Esophagus (tissue), 2 donors: ENCODE data around the gene STYX. TPM values are rescaled to one million over a fixed set of nuclear protein-coding genes. Genes with fewer than 3 reads are reported as not detected.
A peak's percentile ranks its signal among the peaks of the same experiment; 100 is the strongest.

Source experiments
- H3K27ac ChIP-seq, 2 donors: one replicate each; pipeline ENCODE4 v1.5.1; 2013; ENCODE audit warnings: low read depth in 2 of 2, mild to moderate bottlenecking in 2 of 2, inconsistent platforms in 1 of 2, low read length in 1 of 2, moderate library complexity in 1 of 2
- H3K27me3 ChIP-seq, 2 donors: one replicate each; pipeline ENCODE4 v1.6.1; 2013; ENCODE audit warnings: low read length in 2 of 2, control low read depth in 1 of 2, mild to moderate bottlenecking in 1 of 2; ENCODE audit not compliant: insufficient read depth in 2 of 2, control insufficient read depth in 1 of 2
- H3K36me3 ChIP-seq, 2 donors: one replicate each; pipeline ENCODE4 v1.6.1; 2013; ENCODE audit warnings: low read length in 1 of 2; ENCODE audit not compliant: control insufficient read depth in 2 of 2, insufficient read depth in 2 of 2
- H3K4me1 ChIP-seq, 2 donors: one replicate each; pipeline ENCODE4 v1.6.1; 2013; ENCODE audit warnings: low read length in 1 of 2; ENCODE audit not compliant: control insufficient read depth in 2 of 2, insufficient read depth in 2 of 2
- H3K4me3 ChIP-seq, 2 donors: one replicate each; pipeline ENCODE4 v1.5.1; 2013; ENCODE audit warnings: low read length in 2 of 2, mild to moderate bottlenecking in 2 of 2, low read depth in 1 of 2, moderate library complexity in 1 of 2
- H3K9me3 ChIP-seq, 2 donors: one replicate each; pipeline ENCODE4 v1.6.1; 2013; ENCODE audit warnings: mild to moderate bottlenecking in 2 of 2, low read depth in 1 of 2, low read length in 1 of 2, moderate library complexity in 1 of 2; ENCODE audit not compliant: control insufficient read depth in 2 of 2, insufficient read depth in 1 of 2
- WGBS, 2 donors: extraction: QIAGEN DNeasy Blood & Tissue Kit; methylation state at CpG; one replicate each; pipeline ENCODE4 v1.1.7; 2013; 5-methylcytosine and 5-hydroxymethylcytosine counted together
- polyA plus RNA-seq, 2 donors: library from polyadenylated mRNA; stranded (reverse); fragments of 200-250 nt; gene quantifications; one replicate each; pipeline ENCODE4 v1.2.3, GENCODE V29; 2013
- donor health status: healthy with polysubstance abuse.
- donor health status: Bipolar disorder and iron deficiency.

The STYX gene, protein sequence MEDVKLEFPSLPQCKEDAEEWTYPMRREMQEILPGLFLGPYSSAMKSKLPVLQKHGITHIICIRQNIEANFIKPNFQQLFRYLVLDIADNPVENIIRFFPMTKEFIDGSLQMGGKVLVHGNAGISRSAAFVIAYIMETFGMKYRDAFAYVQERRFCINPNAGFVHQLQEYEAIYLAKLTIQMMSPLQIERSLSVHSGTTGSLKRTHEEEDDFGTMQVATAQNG
- polyA plus RNA-seq, result 1 to 10 TPM; 3.2 to 6.0 TPM

DNA sequence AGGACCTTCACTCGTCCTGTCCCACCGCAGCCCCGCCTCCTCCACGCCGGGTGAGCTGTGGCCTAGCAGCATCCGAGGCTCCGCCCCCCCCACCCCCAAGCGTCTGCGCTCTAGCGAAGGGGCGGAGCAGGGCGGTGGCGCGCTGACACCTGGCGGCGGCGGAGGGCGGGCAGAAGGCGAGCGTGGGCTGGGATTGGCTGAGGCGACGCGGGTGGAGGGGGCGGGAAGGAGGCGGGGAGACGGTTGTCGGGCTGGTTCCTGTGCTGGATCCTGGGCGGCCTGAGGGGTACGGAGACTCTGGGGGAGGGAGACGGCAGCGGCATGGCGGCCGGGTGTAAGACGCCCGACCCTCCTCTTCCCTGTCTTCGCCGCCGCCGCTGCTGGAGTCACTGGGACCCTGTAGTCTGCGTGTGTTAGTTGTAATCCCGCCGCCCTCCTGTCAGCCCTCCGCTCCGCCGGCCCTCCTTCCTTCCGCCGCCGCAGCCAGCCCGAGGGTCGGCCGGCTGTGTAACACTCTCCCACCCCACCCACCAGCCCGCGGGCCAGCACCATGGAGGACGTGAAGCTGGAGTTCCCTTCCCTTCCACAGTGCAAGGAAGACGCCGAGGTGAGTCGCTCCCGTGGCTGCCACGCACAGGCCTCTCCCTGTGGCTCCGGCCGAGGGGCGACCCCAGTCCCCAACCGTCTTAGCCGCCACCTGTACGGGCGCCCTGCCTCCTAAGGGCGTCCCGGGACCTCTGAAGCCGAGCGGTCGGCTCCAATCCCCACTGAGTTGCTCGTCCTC lies at the start of gene STYX:
TSS of gene STYX (plus strand) at position 242 of the 784 bp plus-strand sequence. CDS start at position 551, 309 bp downstream.
- WGBS, 2 donors, result 0 to 1% methylated on average over 57 to 72 of the region's 72 CpGs
- Histone ChIP-seq H3K27ac (peak within 1 kb of the TSS; percentile 78 to 86), H3K36me3 (peaks cover 0 to 3% of the 10 kb centered on the region in 2 donors), H3K27me3 (no peaks in the 10 kb centered on the region), H3K9me3 (no peaks in the 10 kb centered on the region), H3K4me3 (peak within 1 kb of the TSS; percentile 83 to 95), H3K4me1 (peaks cover 0 to 2% of the 10 kb centered on the region in 2 donors)

DNA sequence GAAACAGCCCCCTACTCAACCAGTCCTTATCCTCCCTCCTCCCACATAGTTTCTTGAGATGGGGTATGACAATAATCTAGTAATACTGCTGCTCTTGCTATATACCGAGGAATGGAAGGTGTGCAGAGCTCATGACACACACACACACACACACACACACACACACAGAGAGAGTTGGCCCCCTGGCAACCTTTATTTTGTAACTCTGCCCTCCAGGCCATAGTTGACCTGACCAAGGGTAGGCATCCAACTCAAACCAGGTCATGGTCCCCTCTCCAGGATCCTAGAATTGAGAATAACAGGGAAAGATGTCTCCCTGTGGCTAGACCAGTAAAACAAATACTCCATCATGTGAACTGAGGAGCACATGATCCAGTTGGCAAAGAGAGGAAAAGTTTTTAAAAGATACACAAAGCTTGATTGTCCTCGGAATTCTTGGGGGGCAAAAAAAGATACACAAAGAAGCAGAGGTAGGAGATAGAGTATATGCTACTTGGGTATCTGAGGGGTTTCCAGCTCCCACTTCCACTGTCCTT lies 45.9 kb upstream of the STYX start:
- no peak overlapping the region for H3K4me3 ChIP-seq
- whole genome bisulfite sequencing, 2 donors, result 72 to 76% methylated on average over 2 of the region's 2 CpGs
- peaks cover 0 to 4% of the 10 kb centered on the region in 2 donors for H3K4me1 ChIP-seq
- no peaks in the 10 kb centered on the region for H3K27me3 ChIP-seq
- H3K9me3 ChIP-seq, result no peaks in the 10 kb centered on the region
- peak overlapping the region in 1 of 2 donors; percentile 3 for H3K27ac ChIP-seq
- H3K36me3 ChIP-seq, result peaks cover 0 to 2% of the 10 kb centered on the region in 2 donors

DNA sequence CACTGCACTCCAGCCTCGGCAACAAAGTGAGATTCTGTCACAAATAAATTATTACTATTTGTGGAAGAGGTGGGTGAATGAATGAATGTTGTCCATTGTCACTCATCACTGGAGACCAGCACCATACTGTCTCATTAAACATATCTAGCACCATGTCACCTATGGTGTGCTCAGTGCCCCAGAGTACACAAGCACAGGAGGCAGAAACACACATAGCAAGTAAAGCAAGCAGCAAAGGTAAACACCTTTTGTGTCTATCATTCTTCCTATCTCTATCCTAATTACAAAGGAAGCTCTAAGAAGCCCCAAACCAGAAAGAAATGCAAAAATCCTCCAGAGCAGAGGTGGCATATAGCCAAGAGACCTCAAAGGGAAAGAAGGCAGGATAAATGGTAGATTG lies 43.8 kb upstream of the STYX start:
- Histone ChIP-seq H3K4me3 (peak overlapping the region in 1 of 2 donors; percentile 2), H3K27me3 (no peaks in the 10 kb centered on the region), H3K9me3 (no peaks in the 10 kb centered on the region), H3K27ac (no peak overlapping the region), H3K4me1 (peaks cover 0 to 4% of the 10 kb centered on the region in 2 donors), H3K36me3 (peaks cover 0 to 2% of the 10 kb centered on the region in 2 donors)
- 95 to 100% methylated on average over 1 of the region's 1 CpG for WGBS, 2 donors

DNA sequence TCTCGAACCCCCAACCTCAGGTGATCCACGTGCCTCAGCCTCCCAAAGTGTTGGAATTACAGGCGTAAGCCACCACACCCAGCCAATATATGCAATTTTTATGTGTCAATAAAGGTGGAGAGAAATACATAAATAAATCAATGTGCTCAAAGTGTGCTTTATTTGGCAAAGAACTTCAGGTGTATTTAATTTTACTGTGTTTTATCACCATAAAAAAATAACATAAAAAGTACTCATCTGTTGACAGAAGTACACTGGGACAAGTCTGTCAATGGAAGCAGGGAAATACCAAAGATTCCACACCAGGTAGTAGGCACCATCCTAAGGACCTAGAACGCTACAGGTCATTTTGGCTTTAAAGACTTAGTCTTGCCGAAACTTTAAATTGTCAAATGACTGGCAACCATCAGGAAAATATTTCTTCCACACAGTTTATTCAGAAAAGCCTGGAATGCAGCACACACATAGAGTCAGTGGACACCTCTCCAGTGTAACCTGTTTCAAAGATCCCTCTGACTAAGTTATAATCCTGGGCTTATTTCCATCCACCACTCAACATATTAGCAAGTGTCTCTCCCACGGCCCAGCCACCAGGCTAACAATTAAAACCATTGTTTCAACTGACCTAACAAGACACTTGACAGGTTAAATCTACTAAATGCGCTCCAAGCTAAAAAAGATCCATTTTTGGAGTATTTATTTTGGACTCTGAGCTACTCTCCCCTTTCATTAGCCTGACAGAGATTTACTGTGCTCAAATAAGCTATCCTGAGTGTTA lies 38.8 kb upstream of the STYX start:
- H3K9me3 ChIP-seq, result no peaks in the 10 kb centered on the region
- peak overlapping the region; percentile 2 to 42 for H3K27ac ChIP-seq
- no peaks in the 10 kb centered on the region for H3K36me3 ChIP-seq
- 76 to 77% methylated on average over 7 of the region's 7 CpGs for WGBS, 2 donors
- peaks cover 0 to 4% of the 10 kb centered on the region in 2 donors for H3K4me1 ChIP-seq
- no peaks in the 10 kb centered on the region for H3K27me3 ChIP-seq
- peak overlapping the region in 1 of 2 donors; percentile 49 for H3K4me3 ChIP-seq

DNA sequence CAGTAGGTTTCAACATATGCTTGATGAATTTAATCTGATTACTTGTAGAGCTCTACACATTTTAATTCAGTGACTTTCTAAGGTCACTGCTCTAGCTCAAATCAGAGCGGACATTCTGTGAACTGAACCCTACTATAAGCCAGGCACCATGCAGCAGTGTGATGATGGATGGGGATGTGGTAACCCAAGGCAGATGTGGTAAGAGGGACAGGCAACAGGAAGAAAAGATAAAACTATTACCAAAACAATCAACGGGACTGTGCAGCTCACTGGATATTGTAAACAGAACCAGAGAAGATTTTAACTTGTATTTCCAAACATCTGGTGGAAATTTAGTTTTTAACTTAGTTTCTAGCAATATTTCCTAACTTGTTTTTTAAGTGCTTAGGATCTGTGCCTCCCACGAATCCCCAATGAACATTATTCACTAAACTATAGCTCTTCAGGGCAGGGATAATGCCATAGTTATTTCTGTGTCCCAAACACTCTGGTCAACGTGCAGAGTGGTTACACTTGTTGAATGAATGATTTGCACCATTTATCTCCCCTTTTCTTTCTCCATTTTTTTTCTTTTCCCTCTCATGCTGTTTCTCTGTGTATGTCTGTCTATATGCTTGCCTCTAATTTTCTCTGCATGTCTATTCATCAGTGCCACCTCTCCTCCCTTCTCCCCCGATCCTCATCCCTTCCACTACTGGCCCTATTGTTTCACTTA lies 37.6 kb upstream of the STYX start:
- peak overlapping the region; percentile 15 to 65 for H3K27ac ChIP-seq
- no peaks in the 10 kb centered on the region for H3K9me3 ChIP-seq
- no peaks in the 10 kb centered on the region for H3K4me1 ChIP-seq
- peak overlapping the region in 1 of 2 donors; percentile 49 for H3K4me3 ChIP-seq
- WGBS, 2 donors, result 58 to 62% methylated on average over 5 of the region's 5 CpGs
- H3K27me3 ChIP-seq, result no peaks in the 10 kb centered on the region
- no peaks in the 10 kb centered on the region for H3K36me3 ChIP-seq

DNA sequence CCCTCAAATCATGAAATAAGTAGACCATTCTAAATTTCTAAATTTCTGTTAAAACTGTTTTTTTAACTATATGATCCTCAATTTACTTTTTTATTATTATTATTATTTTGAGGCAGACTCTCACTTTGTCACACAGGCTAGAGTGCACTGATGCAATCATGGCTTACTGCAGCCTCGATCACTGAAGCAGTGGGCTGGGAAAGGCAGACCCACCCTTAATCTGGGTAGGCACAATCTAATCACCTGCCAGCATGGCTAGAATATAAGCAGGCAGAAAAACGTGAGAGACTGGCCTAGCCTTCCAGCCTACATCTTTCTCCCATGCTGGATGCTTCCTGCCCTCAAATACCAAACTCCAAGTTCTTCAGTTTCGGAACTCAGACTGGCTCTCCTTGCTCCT lies 36.9 kb upstream of the STYX start:
- H3K4me1 ChIP-seq, result no peaks in the 10 kb centered on the region
- H3K9me3 ChIP-seq, result no peaks in the 10 kb centered on the region
- H3K4me3 ChIP-seq, result peak overlapping the region; percentile 4 to 49
- no peak overlapping the region for H3K27ac ChIP-seq
- H3K27me3 ChIP-seq, result no peaks in the 10 kb centered on the region
- WGBS, 2 donors, result 70 to 73% methylated on average over 3 of the region's 3 CpGs
- H3K36me3 ChIP-seq, result no peaks in the 10 kb centered on the region

DNA sequence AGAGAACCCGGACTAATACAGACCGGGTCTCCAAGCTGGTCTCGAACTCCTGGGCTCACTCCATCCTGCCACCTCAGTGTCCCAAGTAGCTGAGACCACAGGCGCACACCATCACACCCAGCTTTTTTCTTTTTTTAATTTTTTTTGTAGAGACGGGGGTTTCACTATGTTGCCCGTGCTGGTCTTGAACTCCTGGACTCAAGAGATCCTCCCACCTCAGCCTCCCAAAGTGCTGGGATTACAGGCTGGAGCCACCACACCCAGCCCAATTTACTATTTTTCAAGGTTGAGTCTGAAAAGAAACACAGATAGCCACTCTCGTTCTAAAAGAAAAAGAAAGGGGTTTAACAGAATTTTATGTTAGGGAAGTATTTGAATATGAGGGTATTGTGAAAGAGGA lies 36.4 kb upstream of the STYX start:
- peak overlapping the region; percentile 4 to 49 for H3K4me3 ChIP-seq
- H3K4me1 ChIP-seq, result no peaks in the 10 kb centered on the region
- WGBS, 2 donors, result 95% methylated on average over 7 of the region's 7 CpGs
- H3K9me3 ChIP-seq, result no peaks in the 10 kb centered on the region
- H3K36me3 ChIP-seq, result no peaks in the 10 kb centered on the region
- no peaks in the 10 kb centered on the region for H3K27me3 ChIP-seq
- no peak overlapping the region for H3K27ac ChIP-seq

DNA sequence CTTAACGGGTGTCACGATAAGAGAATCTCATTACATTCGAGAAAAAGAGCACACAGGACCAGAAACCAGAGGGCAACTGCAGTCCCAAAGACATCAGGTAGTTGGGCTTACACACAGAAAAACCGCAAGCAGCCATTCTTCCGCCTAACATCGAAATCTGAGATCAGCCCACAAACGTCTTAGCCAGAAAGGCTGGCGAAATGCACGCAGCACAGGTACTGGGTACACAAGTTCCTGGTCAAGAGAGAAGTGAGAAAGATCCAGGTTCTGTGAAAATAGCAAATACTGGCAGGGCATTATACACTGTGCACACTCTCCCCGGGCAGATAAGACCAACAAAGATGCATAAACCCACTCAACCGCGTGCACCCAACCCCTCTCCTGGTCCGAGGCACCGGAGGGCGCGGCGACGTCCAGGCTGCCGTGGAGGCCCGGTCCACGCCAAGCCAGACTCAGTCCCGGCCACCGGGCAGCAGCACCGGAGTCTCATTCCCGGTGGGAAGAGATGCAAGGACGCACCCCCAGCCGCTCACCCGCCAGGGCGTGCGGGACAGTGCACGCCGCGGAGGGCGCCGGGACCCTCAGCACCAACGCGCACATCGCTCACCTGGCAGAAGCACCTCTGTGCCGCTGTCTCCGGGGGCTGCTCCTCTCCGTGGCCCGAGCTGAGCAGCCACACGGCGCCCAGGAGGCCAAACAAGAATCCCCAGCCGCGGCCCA lies 35.0 kb upstream of the STYX start:
- Histone ChIP-seq H3K27me3 (no peaks in the 10 kb centered on the region), H3K9me3 (no peaks in the 10 kb centered on the region), H3K36me3 (no peaks in the 10 kb centered on the region), H3K4me3 (peak overlapping the region; percentile 99 to 100), H3K4me1 (no peaks in the 10 kb centered on the region), H3K27ac (peak overlapping the region; percentile 98 to 100)
- 0% methylated on average over 46 of the region's 46 CpGs for WGBS, 2 donors
